GM23338 (cell line): ENCODE data around the gene EYA3. TPM values are rescaled to one million over a fixed set of nuclear protein-coding genes. Genes with fewer than 3 reads are reported as not detected.

Experiments
- ATAC-seq: fragments of 200-7000 bp; cut with Tn5 transposase; 3 replicates; pipeline ENCODE4 v1.9.1; 2020
- DNase-seq: peaks from one replicate; pipeline ENCODE4 v3.0.0-alpha.2; 2015; ENCODE audit warnings: low spot score
- H2AFZ ChIP-seq: fragments of 200-600 bp; sonication (generic); 2 replicates; pipeline ENCODE4 v1.8.0; 2016; ENCODE audit warnings: antibody characterized with exemption, mild to moderate bottlenecking, moderate library complexity
- H3F3A ChIP-seq: fragments of 200-600 bp; sonication (generic); replicated peaks from 2 replicates; pipeline ENCODE4 v1.8.0; 2017; ENCODE audit warnings: antibody characterized with exemption, mixed run types, low read depth
- H3K27ac ChIP-seq: fragments of 200-600 bp; sonication (generic); 2 replicates; pipeline ENCODE4 v1.6.1; 2016; ENCODE audit warnings: low read depth
- H3K27me3 ChIP-seq: fragments of 200-600 bp; sonication (generic); 2 replicates; pipeline ENCODE4 v1.8.0; 2016; ENCODE audit warnings: mild to moderate bottlenecking, mixed run types, moderate library complexity; ENCODE audit not compliant: insufficient read depth
- H3K36me3 ChIP-seq: fragments of 200-600 bp; sonication (generic); 2 replicates; pipeline ENCODE4 v1.8.0; 2016; ENCODE audit warnings: mild to moderate bottlenecking; ENCODE audit not compliant: insufficient read depth
- H3K4me1 ChIP-seq: fragments of 200-600 bp; sonication (generic); 2 replicates; pipeline ENCODE4 v1.8.0; 2016; ENCODE audit warnings: mild to moderate bottlenecking, moderate library complexity; ENCODE audit not compliant: insufficient read depth
- H3K4me2 ChIP-seq: fragments of 200-600 bp; sonication (generic); 2 replicates; pipeline ENCODE4 v1.7.1; 2017; ENCODE audit warnings: mixed run types
- H3K4me3 ChIP-seq: fragments of 200-600 bp; sonication (generic); 2 replicates; pipeline ENCODE4 v1.6.1; 2016; ENCODE audit warnings: mixed run types
- H3K79me2 ChIP-seq: fragments of 200-600 bp; sonication (generic); replicated peaks from 2 replicates; pipeline ENCODE4 v1.8.0; 2017; ENCODE audit warnings: mild to moderate bottlenecking; ENCODE audit not compliant: insufficient read depth
- H3K9me2 ChIP-seq: fragments of 200-600 bp; sonication (generic); 2 replicates; pipeline ENCODE4 v1.8.0; 2017; ENCODE audit not compliant: insufficient read depth
- H4K20me1 ChIP-seq: fragments of 200-600 bp; sonication (generic); replicated peaks from 2 replicates; pipeline ENCODE4 v1.8.0; 2017; ENCODE audit warnings: mild to moderate bottlenecking; ENCODE audit not compliant: insufficient read depth
- H3K27ac Mint-ChIP-seq: 2 replicates; pipeline ENCODE4 v1.8.0; 2020; ENCODE audit warnings: inconsistent platforms, mild to moderate bottlenecking, moderate library complexity, mixed read lengths
- H3K27me3 Mint-ChIP-seq: 3 replicates; pipeline ENCODE4 v1.8.0; 2022; ENCODE audit warnings: low read depth, mild to moderate bottlenecking, moderate library complexity, mixed read lengths, inconsistent platforms; ENCODE audit not compliant: insufficient read depth, poor library complexity
- H3K36me3 Mint-ChIP-seq: 3 replicates; pipeline ENCODE4 v1.8.0; 2021; ENCODE audit warnings: low read depth, mild to moderate bottlenecking, inconsistent platforms, moderate library complexity, mixed read lengths
- H3K4me1 Mint-ChIP-seq: 3 replicates; pipeline ENCODE4 v1.8.0; 2020; ENCODE audit warnings: mild to moderate bottlenecking, inconsistent platforms, mixed read lengths
- H3K4me3 Mint-ChIP-seq: 3 replicates; pipeline ENCODE4 v1.8.0; 2021; ENCODE audit warnings: moderate library complexity, mild to moderate bottlenecking, inconsistent platforms, mixed read lengths
- H3K9me3 Mint-ChIP-seq: 3 replicates; pipeline ENCODE4 v1.8.0; 2020; ENCODE audit warnings: moderate library complexity, mild to moderate bottlenecking, inconsistent platforms, mixed read lengths
- CREB1 ChIP-seq: fragments of 250-450 bp; sonication (Bioruptor Pico); IDR thresholded peaks from 2 replicates; pipeline ENCODE4 v1.5.0; 2020; ENCODE audit warnings: low read depth, mild to moderate bottlenecking, moderate library complexity
- ETS1 ChIP-seq: IDR thresholded peaks from 2 replicates; pipeline ENCODE4 v1.6.1; 2016; ENCODE audit warnings: antibody characterized with exemption
- EZH2 ChIP-seq: fragments of 200-600 bp; sonication (generic); IDR thresholded peaks from one replicate; pipeline ENCODE4 v1.8.0; 2017; ENCODE audit warnings: antibody characterized with exemption, mild to moderate bottlenecking, low read depth; ENCODE audit not compliant: unreplicated experiment
- EZH2phosphoT487 ChIP-seq: fragments of 200-600 bp; sonication (generic); IDR thresholded peaks from one replicate; pipeline ENCODE4 v1.8.1; 2018; ENCODE audit warnings: antibody characterized with exemption; ENCODE audit not compliant: unreplicated experiment
- JUNB ChIP-seq: IDR thresholded peaks from one replicate; pipeline ENCODE4 v1.6.1; 2016; ENCODE audit warnings: antibody characterized with exemption; ENCODE audit not compliant: unreplicated experiment
- NANOG ChIP-seq: IDR thresholded peaks from 2 replicates; pipeline ENCODE4 v1.6.1; 2016; ENCODE audit warnings: antibody characterized with exemption, borderline replicate concordance
- POLR2AphosphoS5 ChIP-seq: IDR thresholded peaks from 2 replicates; pipeline ENCODE4 v1.6.1; 2016; ENCODE audit warnings: antibody characterized with exemption, low read depth
- STAT1 ChIP-seq: IDR thresholded peaks from one replicate; pipeline ENCODE4 v1.6.1; 2016; ENCODE audit warnings: antibody characterized with exemption; ENCODE audit not compliant: unreplicated experiment
- ZNF114 ChIP-seq: fragments of 250-450 bp; sonication (Bioruptor Pico); IDR thresholded peaks from 2 replicates; pipeline ENCODE4 v1.5.0; 2020; ENCODE audit warnings: mild to moderate bottlenecking, moderate library complexity
- polyA plus RNA-seq: library from polyadenylated mRNA; unstranded; fragments of >200 nt; fragmentation: Nextera tagmentation; extraction: Ambion mirVana; gene quantifications from 2 replicates; pipeline ENCODE4 v1.2.1, GENCODE V29; 2016
- total RNA-seq: library from RNA; depleted of rRNA; stranded (reverse); fragments of >200 nt; shearing (Covaris generic); gene quantifications from 2 replicates; pipeline ENCODE4 v1.2.3, GENCODE V29; 2014
- TF ChIP-seq, protein P1 (sequence below): fragments of 250-450 bp; sonication (Bioruptor Pico); IDR thresholded peaks from 2 replicates; pipeline ENCODE4 v1.5.0; 2020; ENCODE audit warnings: mild to moderate bottlenecking, moderate library complexity
- TF ChIP-seq, protein P2 (sequence below), 2 experiments: fragments of 200-600 bp in 1 of 2; sonication (generic) in 1 of 2; conservative IDR thresholded peaks; 2 replicates each; pipeline versions ENCODE4 v1.5.1 to v1.6.1; 2016 to 2017; ENCODE audit warnings: antibody characterized with exemption in 2 of 2, low read depth in 2 of 2, mild to moderate bottlenecking in 2 of 2, moderate library complexity in 1 of 2

Gene EYA3
- total and polyA plus RNA-seq, 2 experiments from 2014 or later: 12.5 to 33.6 TPM

GRCh38 chr1:28118640-28119307 is 30.4 kb upstream of the EYA3 start (continued):
- TF ChIP-seq, protein P1, sequence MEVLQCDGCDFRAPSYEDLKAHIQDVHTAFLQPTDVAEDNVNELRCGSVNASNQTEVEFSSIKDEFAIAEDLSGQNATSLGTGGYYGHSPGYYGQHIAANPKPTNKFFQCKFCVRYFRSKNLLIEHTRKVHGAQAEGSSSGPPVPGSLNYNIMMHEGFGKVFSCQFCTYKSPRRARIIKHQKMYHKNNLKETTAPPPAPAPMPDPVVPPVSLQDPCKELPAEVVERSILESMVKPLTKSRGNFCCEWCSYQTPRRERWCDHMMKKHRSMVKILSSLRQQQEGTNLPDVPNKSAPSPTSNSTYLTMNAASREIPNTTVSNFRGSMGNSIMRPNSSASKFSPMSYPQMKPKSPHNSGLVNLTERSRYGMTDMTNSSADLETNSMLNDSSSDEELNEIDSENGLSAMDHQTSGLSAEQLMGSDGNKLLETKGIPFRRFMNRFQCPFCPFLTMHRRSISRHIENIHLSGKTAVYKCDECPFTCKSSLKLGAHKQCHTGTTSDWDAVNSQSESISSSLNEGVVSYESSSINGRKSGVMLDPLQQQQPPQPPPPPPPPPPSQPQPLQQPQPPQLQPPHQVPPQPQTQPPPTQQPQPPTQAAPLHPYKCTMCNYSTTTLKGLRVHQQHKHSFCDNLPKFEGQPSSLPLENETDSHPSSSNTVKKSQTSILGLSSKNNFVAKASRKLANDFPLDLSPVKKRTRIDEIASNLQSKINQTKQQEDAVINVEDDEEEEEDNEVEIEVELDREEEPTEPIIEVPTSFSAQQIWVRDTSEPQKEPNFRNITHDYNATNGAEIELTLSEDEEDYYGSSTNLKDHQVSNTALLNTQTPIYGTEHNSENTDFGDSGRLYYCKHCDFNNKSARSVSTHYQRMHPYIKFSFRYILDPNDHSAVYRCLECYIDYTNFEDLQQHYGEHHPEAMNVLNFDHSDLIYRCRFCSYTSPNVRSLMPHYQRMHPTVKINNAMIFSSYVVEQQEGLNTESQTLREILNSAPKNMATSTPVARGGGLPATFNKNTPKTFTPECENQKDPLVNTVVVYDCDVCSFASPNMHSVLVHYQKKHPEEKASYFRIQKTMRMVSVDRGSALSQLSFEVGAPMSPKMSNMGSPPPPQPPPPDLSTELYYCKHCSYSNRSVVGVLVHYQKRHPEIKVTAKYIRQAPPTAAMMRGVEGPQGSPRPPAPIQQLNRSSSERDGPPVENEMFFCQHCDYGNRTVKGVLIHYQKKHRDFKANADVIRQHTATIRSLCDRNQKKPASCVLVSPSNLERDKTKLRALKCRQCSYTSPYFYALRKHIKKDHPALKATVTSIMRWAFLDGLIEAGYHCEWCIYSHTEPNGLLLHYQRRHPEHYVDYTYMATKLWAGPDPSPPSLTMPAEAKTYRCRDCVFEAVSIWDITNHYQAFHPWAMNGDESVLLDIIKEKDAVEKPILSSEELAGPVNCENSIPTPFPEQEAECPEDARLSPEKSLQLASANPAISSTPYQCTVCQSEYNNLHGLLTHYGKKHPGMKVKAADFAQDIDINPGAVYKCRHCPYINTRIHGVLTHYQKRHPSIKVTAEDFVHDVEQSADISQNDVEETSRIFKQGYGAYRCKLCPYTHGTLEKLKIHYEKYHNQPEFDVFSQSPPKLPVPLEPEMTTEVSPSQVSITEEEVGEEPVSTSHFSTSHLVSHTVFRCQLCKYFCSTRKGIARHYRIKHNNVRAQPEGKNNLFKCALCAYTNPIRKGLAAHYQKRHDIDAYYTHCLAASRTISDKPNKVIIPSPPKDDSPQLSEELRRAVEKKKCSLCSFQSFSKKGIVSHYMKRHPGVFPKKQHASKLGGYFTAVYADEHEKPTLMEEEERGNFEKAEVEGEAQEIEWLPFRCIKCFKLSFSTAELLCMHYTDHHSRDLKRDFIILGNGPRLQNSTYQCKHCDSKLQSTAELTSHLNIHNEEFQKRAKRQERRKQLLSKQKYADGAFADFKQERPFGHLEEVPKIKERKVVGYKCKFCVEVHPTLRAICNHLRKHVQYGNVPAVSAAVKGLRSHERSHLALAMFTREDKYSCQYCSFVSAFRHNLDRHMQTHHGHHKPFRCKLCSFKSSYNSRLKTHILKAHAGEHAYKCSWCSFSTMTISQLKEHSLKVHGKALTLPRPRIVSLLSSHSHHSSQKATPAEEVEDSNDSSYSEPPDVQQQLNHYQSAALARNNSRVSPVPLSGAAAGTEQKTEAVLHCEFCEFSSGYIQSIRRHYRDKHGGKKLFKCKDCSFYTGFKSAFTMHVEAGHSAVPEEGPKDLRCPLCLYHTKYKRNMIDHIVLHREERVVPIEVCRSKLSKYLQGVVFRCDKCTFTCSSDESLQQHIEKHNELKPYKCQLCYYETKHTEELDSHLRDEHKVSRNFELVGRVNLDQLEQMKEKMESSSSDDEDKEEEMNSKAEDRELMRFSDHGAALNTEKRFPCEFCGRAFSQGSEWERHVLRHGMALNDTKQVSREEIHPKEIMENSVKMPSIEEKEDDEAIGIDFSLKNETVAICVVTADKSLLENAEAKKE: no peak
- TF ChIP-seq ZNF114 (CRISPR knock-in tag) (no peak), STAT1 (no peak), EZH2phosphoT487 (no peak), ETS1 (no peak)

GRCh38 chr1:28115267-28115666 is 26.9 kb upstream of the EYA3 start:
- no peaks in the 10 kb centered on the region for H3K36me3 Mint-ChIP-seq
- Histone ChIP-seq H4K20me1 (no peaks in the 10 kb centered on the region), H3K27me3 (no peaks in the 10 kb centered on the region), H3K4me2 (no peak overlapping the region), H3K36me3 (no peaks in the 10 kb centered on the region), H2AFZ (peak overlapping the region; percentile 93), H3K27ac (no peak overlapping the region), H3K79me2 (no peaks in the 10 kb centered on the region), H3K4me1 (no peaks in the 10 kb centered on the region), H3F3A (no peaks in the 10 kb centered on the region), H3K4me3 (no peak overlapping the region), H3K9me2 (0 out of 2 replicates have a peak, but pooled peaks cover 9% of the 10 kb centered on the region)
- peaks cover 5% of the 10 kb centered on the region for H3K27me3 Mint-ChIP-seq
- H3K27ac Mint-ChIP-seq: no peak overlapping the region
- no peak for ATAC-seq
- H3K9me3 Mint-ChIP-seq: no peaks in the 10 kb centered on the region
- no peak for TF ChIP-seq JUNB
- no peak for TF ChIP-seq EZH2phosphoT487
- TF ChIP-seq NANOG: no peak
- no peak for TF ChIP-seq POLR2AphosphoS5
- no peak for TF ChIP-seq EZH2
- TF ChIP-seq ZNF114 (CRISPR knock-in tag): no peak
- TF ChIP-seq, protein P2, sequence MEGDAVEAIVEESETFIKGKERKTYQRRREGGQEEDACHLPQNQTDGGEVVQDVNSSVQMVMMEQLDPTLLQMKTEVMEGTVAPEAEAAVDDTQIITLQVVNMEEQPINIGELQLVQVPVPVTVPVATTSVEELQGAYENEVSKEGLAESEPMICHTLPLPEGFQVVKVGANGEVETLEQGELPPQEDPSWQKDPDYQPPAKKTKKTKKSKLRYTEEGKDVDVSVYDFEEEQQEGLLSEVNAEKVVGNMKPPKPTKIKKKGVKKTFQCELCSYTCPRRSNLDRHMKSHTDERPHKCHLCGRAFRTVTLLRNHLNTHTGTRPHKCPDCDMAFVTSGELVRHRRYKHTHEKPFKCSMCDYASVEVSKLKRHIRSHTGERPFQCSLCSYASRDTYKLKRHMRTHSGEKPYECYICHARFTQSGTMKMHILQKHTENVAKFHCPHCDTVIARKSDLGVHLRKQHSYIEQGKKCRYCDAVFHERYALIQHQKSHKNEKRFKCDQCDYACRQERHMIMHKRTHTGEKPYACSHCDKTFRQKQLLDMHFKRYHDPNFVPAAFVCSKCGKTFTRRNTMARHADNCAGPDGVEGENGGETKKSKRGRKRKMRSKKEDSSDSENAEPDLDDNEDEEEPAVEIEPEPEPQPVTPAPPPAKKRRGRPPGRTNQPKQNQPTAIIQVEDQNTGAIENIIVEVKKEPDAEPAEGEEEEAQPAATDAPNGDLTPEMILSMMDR (conservative IDR thresholded peaks at IDR 0.05; ENCODE audit: low read depth in 2 of 2): no peak
- no peak for TF ChIP-seq CREB1
- DNase-seq: no peak
- no peaks in the 10 kb centered on the region for H3K4me1 Mint-ChIP-seq
- H3K4me3 Mint-ChIP-seq: no peak overlapping the region
